ENCODE data around the gene POP7. TPM values are rescaled to one million over a fixed set of nuclear protein-coding genes. Genes with fewer than 3 reads are reported as not detected.
"Not testable (repeated sequence)": the region's sequence is repeated elsewhere in the genome, so short reads cannot be mapped to it uniquely, and the experiment has no call there.

Gene POP7
- total RNA-seq, 4 donors from 2014 or later, result 39.8 to 76.3 (median 63.0) TPM

DNA sequence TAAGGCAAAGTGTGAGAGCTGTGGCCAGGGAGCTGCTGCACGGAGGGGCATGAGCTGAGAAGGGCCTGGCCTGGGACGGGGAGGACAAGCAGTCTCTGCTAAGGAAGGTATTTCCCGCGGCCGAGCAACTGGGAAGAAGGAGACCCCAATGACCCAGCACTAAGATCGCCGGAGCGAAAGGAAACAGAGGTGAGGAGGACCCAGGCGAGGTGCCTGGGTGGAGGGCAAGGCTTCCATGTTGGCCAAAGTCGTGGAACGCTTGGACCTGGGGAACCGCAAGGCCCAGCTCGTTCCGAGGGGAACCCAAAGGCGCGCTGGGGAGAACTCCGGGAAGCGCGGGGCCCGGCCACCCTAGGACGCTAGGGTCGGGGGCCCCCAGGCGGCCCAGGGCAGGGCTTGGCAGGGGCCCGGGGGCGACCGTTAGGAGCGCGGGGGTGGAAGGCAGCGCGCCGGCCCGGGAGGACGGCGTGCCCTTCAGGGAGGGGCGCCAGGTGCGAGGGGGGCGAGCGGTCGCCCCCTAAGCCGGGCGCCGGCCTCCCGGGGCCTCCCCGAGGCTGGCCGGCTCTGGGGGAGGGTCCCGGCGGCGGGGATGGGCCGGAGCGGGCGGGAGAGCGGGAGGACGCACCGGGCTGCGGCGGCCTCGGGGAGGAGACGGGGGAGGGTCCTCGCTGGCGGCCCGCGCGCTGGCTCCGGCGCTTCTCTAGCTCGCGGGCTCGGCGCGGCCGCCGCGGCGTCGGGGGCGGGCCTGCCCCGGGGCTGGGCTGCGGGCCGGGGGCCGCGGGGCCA lies 12.4 kb upstream of the POP7 start:
- peak; percentile 40 for ATAC-seq
- Histone ChIP-seq H3K4me1 (peaks cover 44 to 48% of the 10 kb centered on the region in 2 donors), H3K36me3 (peaks cover 0 to 1% of the 10 kb centered on the region in 2 donors), H3K27ac (peak overlapping the region; percentile 77 to 86 (median 80)), H3K4me3 (peak overlapping the region; percentile 65 to 94 (median 83)), H3K9me3 (no peaks in the 10 kb centered on the region), H3K27me3 (no peaks in the 10 kb centered on the region)
- TF ChIP-seq, protein P1, sequence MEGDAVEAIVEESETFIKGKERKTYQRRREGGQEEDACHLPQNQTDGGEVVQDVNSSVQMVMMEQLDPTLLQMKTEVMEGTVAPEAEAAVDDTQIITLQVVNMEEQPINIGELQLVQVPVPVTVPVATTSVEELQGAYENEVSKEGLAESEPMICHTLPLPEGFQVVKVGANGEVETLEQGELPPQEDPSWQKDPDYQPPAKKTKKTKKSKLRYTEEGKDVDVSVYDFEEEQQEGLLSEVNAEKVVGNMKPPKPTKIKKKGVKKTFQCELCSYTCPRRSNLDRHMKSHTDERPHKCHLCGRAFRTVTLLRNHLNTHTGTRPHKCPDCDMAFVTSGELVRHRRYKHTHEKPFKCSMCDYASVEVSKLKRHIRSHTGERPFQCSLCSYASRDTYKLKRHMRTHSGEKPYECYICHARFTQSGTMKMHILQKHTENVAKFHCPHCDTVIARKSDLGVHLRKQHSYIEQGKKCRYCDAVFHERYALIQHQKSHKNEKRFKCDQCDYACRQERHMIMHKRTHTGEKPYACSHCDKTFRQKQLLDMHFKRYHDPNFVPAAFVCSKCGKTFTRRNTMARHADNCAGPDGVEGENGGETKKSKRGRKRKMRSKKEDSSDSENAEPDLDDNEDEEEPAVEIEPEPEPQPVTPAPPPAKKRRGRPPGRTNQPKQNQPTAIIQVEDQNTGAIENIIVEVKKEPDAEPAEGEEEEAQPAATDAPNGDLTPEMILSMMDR (IDR thresholded peaks at IDR 0.05 in 4 of 5, conservative IDR thresholded peaks at IDR 0.05 in 1 of 5), result no peak
- no peak for TF ChIP-seq POLR2A (IDR thresholded peaks at IDR 0.05)
- in situ Hi-C loops (cut with MboI; ENCODE audit: low sequenced_read_pairs in 4 of 4) (loop anchor here in 2 of 4 donors (10.0 kb wide), 2 partner anchors 109 to 219 kb away; partner anchors contain the start of genes TSC22D4 (in 2 of the 2), FBXO24 (in 1 of the 2) and LRCH4 (in 1 of the 2)), intact Hi-C loops (cut with DNase I; ENCODE audit: low total_unique reads) (loop anchor here (2.0 to 5.0 kb wide), 4 partner anchors 13 to 81 kb away; partner anchors contain the start of genes MOSPD3 and POP7)
- DNase-seq, result no peak

DNA sequence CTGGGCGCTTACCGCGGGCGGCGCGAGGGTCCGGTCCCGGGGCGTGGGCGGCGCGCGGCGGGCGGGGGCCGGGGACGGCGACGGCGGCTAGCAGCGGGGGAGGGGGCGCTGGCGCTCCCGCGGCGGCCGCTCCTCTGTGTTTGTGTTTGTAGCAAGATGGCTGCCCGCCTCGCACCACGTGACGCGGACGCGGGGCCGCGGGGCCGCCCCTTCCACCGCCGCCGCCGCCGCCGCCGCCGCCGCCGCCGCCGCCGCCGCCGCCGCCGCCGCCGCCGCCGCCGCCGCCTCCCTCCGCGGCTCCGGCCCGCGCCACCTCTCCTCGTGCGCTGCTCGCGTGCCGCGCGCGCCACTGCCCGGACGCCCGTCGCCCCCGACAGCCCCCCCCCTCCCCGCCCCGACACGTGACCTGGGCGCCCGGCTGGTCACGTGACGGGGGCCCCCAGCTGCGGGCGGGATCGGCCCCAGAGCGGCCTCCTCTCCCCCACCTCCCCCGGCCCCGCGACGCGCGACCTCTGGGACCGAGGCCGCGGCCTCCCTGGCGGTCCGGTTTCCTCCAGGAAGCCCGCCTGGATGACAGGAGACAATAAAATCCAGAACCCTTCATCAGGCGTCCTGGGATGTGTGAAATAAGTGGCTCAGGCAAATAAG lies 11.7 kb upstream of the POP7 start, which contains the start of gene GIGYF1:
GIGYF1 (minus strand) TSS at position 153 of the 648 bp plus-strand sequence. CDS start 6,012 bp downstream, outside the sequence.
- no peak for TF ChIP-seq POLR2A (IDR thresholded peaks at IDR 0.05)
- TF ChIP-seq, protein P1 (IDR thresholded peaks at IDR 0.05 in 4 of 5, conservative IDR thresholded peaks at IDR 0.05 in 1 of 5), result no peak
- Histone ChIP-seq H3K36me3 (no peaks in the 10 kb centered on the region), H3K27me3 (no peaks in the 10 kb centered on the region), H3K4me1 (peaks cover 44% of the 10 kb centered on the region in 2 donors), H3K4me3 (peak within 1 kb of the TSS; percentile 69 to 94 (median 83)), H3K9me3 (no peaks in the 10 kb centered on the region), H3K27ac (peak within 1 kb of the TSS; percentile 77 to 86 (median 82))
- DNase-seq (peak; percentile 56 to 58), ATAC-seq (peak; percentile 76 to 78)
- in situ Hi-C loops (cut with MboI; ENCODE audit: low sequenced_read_pairs in 4 of 4) (loop anchor here in 2 of 4 donors (10.0 kb wide), 2 partner anchors 109 to 219 kb away; partner anchors contain the start of genes TSC22D4 (in 2 of the 2), FBXO24 (in 1 of the 2) and LRCH4 (in 1 of the 2)), intact Hi-C loops (cut with DNase I; ENCODE audit: low total_unique reads) (loop anchor here (5.0 kb wide), 2 partner anchors 62 to 82 kb away; partner anchors contain the start of gene MOSPD3)

DNA sequence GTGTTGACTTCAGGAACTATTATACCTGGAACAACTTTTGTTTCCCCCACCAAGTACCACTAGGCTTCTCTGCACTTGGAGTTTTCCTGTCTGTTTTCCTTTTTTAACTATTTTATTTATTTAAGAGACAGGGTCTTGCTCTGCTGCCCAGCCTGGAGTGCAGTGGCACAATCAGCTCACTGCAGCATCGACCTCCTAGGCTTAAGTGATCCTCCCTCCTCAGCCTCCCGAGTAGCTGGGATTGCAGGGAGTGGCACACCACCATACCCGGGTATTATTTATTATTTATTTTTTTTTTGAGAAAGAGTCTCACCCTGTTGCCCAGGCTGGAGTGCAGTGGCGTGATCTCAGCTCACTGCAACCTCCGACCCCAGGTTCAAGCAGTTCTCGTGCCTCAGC lies 9.8 kb upstream of the POP7 start:
- intact Hi-C loops (cut with DNase I; ENCODE audit: low total_unique reads), result no loop called here
- H3K36me3 ChIP-seq, result no peaks in the 10 kb centered on the region
- ATAC-seq, result no peak
- peaks cover 25% of the 10 kb centered on the region in 2 donors for H3K4me1 ChIP-seq
- no peak overlapping the region for H3K4me3 ChIP-seq
- no peak overlapping the region for H3K27ac ChIP-seq
- in situ Hi-C loops (cut with MboI; ENCODE audit: low sequenced_read_pairs in 4 of 4), result loop anchor here in 2 of 4 donors (10.0 kb wide), 2 partner anchors 111 to 221 kb away; partner anchors contain the start of genes TSC22D4 (in 2 of the 2), FBXO24 (in 1 of the 2) and LRCH4 (in 1 of the 2)
- no peak for DNase-seq
- TF ChIP-seq, protein P1 (IDR thresholded peaks at IDR 0.05 in 4 of 5, conservative IDR thresholded peaks at IDR 0.05 in 1 of 5), result no peak
- no peak for TF ChIP-seq POLR2A (IDR thresholded peaks at IDR 0.05)
- no peaks in the 10 kb centered on the region for H3K9me3 ChIP-seq
- H3K27me3 ChIP-seq, result no peaks in the 10 kb centered on the region

DNA sequence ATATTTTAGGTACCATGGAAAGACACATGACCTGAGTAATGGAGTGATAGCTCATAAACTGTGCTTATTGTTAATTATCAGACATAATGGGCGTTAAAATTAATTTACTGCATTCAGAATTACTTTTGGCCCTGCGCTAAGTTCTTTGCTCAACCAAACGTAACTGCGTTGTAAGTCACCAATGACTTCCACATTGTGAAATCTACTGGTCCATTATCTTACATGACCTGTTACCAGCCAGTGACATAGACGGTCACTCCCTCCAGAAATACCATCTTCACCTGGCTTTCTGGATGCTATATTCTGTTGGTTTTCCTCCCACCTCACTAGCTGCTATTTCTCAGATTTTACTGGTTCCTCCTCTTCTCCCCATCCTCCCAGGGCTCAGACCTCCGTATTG lies 6.9 kb upstream of the POP7 start:
- H3K4me1 ChIP-seq, result peaks cover 3 to 6% of the 10 kb centered on the region in 2 donors
- no peaks in the 10 kb centered on the region for H3K9me3 ChIP-seq
- intact Hi-C loops (cut with DNase I; ENCODE audit: low total_unique reads) (no loop called here), in situ Hi-C loops (cut with MboI; ENCODE audit: low sequenced_read_pairs in 4 of 4) (loop anchor here in 2 of 4 donors (10.0 kb wide), 2 partner anchors 114 to 224 kb away; partner anchors contain the start of genes TSC22D4 (in 2 of the 2), FBXO24 (in 1 of the 2) and LRCH4 (in 1 of the 2))
- TF ChIP-seq POLR2A (IDR thresholded peaks at IDR 0.05), result no peak
- TF ChIP-seq, protein P1 (IDR thresholded peaks at IDR 0.05 in 4 of 5, conservative IDR thresholded peaks at IDR 0.05 in 1 of 5), result no peak
- H3K27me3 ChIP-seq, result no peaks in the 10 kb centered on the region
- H3K27ac ChIP-seq, result no peak overlapping the region
- no peak for ATAC-seq
- no peak overlapping the region for H3K4me3 ChIP-seq
- no peak for DNase-seq
- no peaks in the 10 kb centered on the region for H3K36me3 ChIP-seq

DNA sequence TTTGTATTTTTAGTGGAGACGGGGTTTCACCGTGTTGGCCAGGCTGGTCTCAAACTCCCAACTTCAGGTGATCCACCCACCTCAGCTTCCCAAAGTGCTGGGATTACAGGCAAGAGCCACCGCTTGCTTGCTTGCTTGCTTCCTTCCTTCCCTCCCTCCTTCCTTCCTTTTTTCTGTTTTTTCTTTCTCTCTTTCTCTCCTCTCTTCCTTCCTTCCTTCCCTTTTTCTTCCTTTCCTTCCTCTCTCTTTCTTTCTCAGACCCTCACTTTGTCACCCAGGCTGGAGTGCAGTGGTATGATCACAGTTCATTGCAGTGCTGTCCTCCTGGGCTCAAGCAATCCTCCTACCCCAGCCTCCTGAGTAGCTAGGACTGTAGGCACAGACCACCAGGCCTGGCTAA lies 4.8 kb upstream of the POP7 start:
- H3K27me3 ChIP-seq, H3K27ac ChIP-seq, DNase-seq, ATAC-seq, H3K4me1 ChIP-seq, H3K4me3 ChIP-seq, H3K36me3 ChIP-seq, H3K9me3 ChIP-seq: not testable (repeated sequence)
- intact Hi-C loops (cut with DNase I; ENCODE audit: low total_unique reads), result loop anchor here (10.0 kb wide), 1 partner anchor 226 kb away; the partner anchor contains the start of gene TSC22D4
- in situ Hi-C loops (cut with MboI; ENCODE audit: low sequenced_read_pairs in 4 of 4), result loop anchor here (10.0 to 25.0 kb wide), 4 partner anchors 154 to 239 kb away; partner anchors contain the start of genes SLC12A9 (in 3 of the 4), TRIP6 (in 2 of the 4) and SPACDR (in 1 of the 4)
